Central memory CD8-positive, alpha-beta T cell (primary cell): ENCODE measurements around the gene TMEM191B.
"Not testable (repeated sequence)": the region's sequence is repeated elsewhere in the genome, so short reads cannot be mapped to it uniquely, and the experiment has no call there.

Experiments used
- ATAC-seq: fragments of 150-1000 bp; cut with Tn5 transposase; replicated peaks from 2 replicates; pipeline ENCODE4 v1.10.0; 2022; ENCODE audit warnings: mild to moderate bottlenecking, moderate FRiP score, moderate number of reproducible peaks; ENCODE audit not compliant: poor library complexity, severe bottlenecking; ENCODE audit errors: extremely low read depth
- DNase-seq, 2 donors: peaks; one replicate each; pipeline ENCODE4 v3.0.0; 2021; ENCODE audit warnings: low spot score in 2 of 2
- H3K27ac Mint-ChIP-seq: one replicate; pipeline ENCODE4 v1.8.0; 2022; ENCODE audit warnings: low read depth, mild to moderate bottlenecking, moderate library complexity, mixed read lengths
- H3K27me3 Mint-ChIP-seq: one replicate; pipeline ENCODE4 v1.8.0; 2022; ENCODE audit warnings: mixed read lengths
- H3K36me3 Mint-ChIP-seq: one replicate; pipeline ENCODE4 v1.8.0; 2022; ENCODE audit warnings: mild to moderate bottlenecking, moderate library complexity, mixed read lengths; ENCODE audit not compliant: insufficient read depth
- H3K4me1 Mint-ChIP-seq: one replicate; pipeline ENCODE4 v1.8.0; 2022; ENCODE audit warnings: mixed read lengths
- H3K4me3 Mint-ChIP-seq: one replicate; pipeline ENCODE4 v1.8.0; 2022; ENCODE audit warnings: mild to moderate bottlenecking, moderate library complexity, mixed read lengths
- H3K9me3 Mint-ChIP-seq: one replicate; pipeline ENCODE4 v1.8.0; 2022; ENCODE audit warnings: mixed read lengths

The TMEM191B gene

DNA sequence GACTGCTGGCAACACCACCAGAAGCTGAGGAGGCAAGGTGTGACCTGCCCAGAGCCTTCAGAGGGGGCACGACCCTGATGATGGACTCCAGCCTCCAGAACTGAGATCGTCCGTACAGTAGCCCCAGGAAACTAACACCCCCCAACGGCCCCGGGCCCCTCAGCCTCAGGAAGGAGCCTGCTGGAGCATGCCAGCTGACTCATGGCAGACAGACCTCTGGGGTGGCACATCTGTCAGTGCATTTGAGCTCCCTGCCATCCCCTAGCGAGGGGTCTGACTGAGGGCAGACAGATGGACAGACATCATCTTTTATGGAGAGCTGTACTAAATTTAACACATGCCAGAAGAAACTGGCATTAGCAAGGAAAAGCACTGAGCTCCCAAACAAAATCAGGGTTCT is 12.4 kb downstream of the TMEM191B start:
- not testable (repeated sequence) for H3K36me3 Mint-ChIP-seq, DNase-seq

DNA sequence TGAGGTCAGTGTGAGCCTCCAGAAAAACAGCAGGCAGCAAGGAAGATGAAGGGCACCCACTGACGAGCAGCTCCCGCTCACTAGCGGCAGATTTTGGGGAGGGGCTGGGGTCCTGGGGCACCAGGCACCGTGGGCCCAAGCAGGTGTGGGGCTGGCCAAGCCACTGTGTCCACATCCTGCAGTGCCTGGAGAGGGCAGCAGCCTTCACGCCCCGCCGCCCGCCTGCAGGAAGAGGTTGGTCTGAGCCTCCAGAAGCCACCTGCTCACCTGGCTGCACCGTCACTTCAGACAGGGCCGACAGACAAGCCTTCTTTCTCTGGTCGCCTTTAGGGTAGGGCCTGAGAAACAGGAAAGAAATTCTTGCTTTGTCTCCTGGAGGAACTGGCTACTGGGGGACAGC is 15.8 kb downstream of the TMEM191B start:
- DNase-seq, H3K4me3 Mint-ChIP-seq, H3K27me3 Mint-ChIP-seq, ATAC-seq, H3K9me3 Mint-ChIP-seq, H3K27ac Mint-ChIP-seq, H3K36me3 Mint-ChIP-seq, H3K4me1 Mint-ChIP-seq: not testable (repeated sequence)

More for the DNA sequence above, 12.4 kb downstream of the TMEM191B start:
- H3K9me3 Mint-ChIP-seq, H3K27ac Mint-ChIP-seq, H3K27me3 Mint-ChIP-seq, H3K4me1 Mint-ChIP-seq, ATAC-seq, H3K4me3 Mint-ChIP-seq: not testable (repeated sequence)

DNA sequence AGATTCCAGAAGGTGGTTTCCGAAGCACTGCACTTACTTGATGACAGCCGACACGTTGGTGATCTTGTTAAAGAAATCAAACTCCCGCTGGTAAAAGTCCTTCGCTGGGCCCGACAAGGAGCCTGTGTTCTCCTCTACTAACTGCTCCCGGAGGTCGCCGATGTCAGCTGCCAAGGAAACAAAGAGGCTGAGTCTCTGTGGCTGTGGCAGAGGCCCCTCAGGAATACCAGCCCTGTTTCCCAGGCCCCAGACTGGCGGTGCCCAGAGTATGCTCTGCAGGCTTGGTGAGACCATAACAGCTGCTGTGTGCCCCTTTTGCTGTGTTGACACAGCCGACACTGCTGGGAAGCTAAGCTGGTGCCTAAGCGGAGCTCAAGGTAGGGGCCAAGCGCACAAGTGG is 17.0 kb downstream of the TMEM191B start:
- not testable (repeated sequence) for DNase-seq, H3K9me3 Mint-ChIP-seq, H3K27ac Mint-ChIP-seq, H3K4me1 Mint-ChIP-seq, ATAC-seq, H3K36me3 Mint-ChIP-seq, H3K4me3 Mint-ChIP-seq, H3K27me3 Mint-ChIP-seq

DNA sequence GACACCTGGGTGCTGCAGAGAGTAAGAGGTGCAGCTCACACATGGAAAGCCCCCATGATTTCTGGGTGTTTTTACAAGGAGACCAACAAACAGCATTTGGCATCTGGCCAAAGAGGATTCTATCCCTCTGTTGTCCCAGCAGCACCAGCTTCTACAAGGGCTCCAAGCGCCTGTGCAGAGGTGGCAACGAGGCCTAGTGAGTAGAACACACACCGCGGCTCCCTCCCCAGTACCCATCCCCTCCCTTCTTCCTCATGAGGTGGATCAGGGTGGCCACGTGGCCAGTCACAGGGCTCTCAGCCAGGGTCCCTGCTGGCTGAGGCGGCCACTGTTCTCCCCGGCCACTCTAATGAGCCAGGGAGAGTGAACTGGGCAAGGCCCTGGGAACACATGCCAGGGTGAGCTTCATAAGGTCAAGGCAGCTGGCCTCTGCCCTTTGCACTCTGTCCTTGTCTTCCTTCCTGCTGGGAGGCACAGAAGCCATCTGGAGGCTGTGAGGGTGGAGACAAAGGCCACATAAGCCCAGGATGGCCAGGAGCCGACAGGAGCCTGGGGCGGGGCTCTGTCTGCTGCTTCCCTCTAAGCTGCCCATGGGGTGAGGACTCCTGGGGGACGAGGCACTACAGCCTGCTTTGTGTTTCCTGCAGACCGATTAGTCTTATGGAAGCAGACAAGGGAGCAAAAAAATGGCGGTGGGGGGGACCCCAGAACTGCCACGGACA is 22.0 kb downstream of the TMEM191B start:
- not testable (repeated sequence) for H3K9me3 Mint-ChIP-seq, DNase-seq, H3K36me3 Mint-ChIP-seq, H3K4me1 Mint-ChIP-seq, H3K27ac Mint-ChIP-seq, H3K4me3 Mint-ChIP-seq, H3K27me3 Mint-ChIP-seq, ATAC-seq

DNA sequence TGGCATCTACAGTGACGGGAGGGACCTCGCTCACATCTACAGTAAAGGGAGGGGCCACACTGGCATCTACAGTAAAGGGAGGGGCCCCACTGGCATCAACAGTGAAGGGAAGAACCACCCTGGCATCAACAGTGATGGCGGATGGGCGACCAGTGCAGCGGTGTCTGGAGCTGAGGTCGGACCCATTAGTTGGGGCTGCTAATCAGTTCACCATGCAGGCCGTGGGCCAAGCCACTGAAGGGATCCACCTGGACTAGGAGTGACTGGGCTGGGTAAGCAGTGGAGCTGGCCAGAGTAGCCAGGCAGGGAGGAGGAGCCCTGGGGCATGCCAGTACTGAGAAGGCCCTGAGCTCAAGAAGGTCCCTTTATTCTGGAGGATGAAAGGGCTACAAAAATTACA is 23.4 kb downstream of the TMEM191B start:
- H3K4me1 Mint-ChIP-seq, DNase-seq, H3K36me3 Mint-ChIP-seq, H3K9me3 Mint-ChIP-seq, ATAC-seq, H3K27ac Mint-ChIP-seq, H3K4me3 Mint-ChIP-seq, H3K27me3 Mint-ChIP-seq: not testable (repeated sequence)

DNA sequence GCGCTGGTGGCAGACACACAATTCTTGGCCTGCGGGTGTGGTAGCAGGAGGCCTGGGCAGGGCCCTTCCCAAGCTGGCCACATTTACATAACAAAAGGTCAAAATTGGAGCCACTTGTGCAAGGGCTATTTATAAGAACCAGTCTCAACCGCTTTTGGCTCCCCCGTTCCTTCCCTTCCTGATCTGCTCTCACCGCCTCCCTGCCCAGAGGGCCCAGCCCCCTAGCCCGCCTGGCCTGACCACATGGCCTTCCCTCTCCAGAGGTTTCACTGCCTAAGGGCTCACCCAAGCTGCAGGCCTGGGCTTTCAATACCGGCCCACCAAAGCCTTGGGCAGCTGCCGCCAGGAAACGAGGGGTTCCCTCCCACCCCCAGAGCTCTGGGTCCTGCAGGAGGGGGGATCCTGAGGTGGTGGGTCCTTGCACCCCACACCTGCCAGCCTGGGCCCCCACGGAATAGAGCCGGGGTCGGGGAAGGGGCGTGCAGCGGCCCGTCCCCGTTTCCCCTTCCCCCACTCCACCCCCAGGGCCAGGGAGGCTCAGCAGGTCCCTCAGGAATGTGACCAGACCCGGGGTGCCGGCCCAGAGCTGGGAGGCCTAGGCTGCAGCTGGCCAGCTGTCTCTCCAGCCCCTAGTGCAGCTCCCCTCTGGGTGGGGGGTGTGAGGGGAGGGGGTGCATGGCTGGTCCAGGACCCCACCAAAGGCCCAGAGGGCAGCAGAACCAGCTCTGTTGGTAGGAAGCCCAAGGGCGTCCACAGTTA is 25.4 kb downstream of the TMEM191B start:
- not testable (repeated sequence) for H3K27ac Mint-ChIP-seq, H3K27me3 Mint-ChIP-seq, H3K4me1 Mint-ChIP-seq, H3K9me3 Mint-ChIP-seq, ATAC-seq, H3K36me3 Mint-ChIP-seq, H3K4me3 Mint-ChIP-seq, DNase-seq

DNA sequence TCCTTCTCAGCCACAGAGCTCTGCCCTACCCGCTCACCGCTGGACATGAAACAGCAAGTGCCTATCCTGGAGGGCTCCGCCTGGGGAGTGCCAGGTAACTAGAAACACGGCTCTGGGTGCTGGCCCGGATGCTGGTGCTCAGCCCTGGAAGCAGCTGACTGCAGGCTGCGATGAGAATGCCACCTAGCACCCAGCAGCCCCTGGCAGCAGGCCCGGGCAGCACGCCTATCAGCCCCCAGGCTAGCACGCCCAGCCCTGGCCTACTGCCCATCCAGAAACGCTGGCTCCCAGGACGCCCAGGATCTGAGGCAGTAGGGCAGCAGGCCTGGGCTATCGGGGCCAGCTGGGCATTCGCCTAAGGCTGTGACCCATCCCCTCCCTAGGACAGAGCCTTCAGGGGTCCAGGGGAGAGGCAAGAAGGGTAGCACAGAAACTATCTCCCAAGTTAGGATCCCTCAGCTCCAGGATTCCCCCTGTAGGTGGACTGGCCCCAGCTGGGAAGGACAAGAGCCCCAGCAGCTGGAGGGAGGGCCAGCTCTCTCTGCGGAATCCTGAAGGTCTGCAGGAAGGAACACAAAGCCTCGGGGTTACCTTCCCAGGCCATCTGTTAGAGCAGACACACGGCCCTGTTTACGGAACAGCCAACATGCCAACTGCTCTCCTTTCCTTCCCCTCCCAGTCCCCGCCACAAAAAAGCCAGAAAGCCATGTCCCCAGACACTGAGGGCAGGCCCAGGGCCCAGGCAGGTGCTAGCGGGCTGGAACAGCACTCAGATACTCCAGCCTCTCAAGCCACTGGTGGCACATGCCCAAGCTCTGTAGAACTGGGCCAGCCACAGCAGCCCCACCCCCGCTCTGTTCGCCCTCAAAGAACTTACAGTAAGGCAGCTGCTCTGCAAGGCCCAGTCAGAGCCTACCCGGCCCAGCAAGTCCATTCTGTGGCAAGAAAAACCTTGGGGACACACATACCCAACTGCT is 27.0 kb downstream of the TMEM191B start:
- not testable (repeated sequence) for H3K4me3 Mint-ChIP-seq, H3K4me1 Mint-ChIP-seq, H3K9me3 Mint-ChIP-seq, DNase-seq, H3K36me3 Mint-ChIP-seq, H3K27ac Mint-ChIP-seq, ATAC-seq, H3K27me3 Mint-ChIP-seq

DNA sequence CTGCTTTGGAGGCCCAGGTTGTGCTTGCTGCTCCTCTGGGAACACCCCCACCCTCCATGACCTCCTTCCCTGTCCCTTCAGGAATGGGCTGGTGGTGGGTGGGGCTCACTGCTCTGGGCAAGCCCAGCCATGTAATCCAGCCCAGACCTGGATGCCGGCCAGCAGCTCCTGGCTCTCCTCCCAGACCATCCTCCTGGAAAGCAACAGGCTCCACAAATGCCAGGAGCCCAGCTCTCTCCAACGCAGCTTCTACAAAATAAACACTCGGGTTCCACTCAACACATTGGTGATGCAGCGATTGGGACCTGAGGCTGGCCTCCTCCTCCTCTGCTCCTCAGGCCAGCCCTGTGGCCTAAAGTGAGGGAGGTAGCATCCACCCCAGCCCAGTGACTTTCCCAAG is 30.9 kb downstream of the TMEM191B start:
- DNase-seq, H3K9me3 Mint-ChIP-seq, ATAC-seq, H3K36me3 Mint-ChIP-seq, H3K27ac Mint-ChIP-seq, H3K4me1 Mint-ChIP-seq, H3K27me3 Mint-ChIP-seq, H3K4me3 Mint-ChIP-seq: not testable (repeated sequence)

DNA sequence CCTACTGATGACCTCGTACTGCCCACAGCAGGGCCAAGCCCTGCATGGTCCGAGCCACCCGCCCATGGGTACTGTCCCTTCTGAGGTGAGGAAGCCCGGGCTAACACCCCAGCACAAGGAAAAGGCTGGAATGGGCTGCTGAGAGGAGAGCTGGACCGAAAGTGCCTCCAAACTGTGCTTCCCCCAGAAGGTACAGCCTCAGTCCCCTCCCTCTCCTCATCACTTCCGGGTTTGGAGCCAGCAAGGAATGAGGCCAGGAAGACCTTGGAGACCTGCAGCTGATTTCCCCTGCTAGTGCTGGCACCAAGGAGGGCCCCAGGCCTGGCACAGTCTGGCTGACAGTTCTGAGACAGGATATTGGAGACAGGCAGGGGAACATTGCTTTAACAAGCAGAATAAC is 31.3 kb downstream of the TMEM191B start:
- not testable (repeated sequence) for ATAC-seq, H3K4me3 Mint-ChIP-seq, H3K36me3 Mint-ChIP-seq, DNase-seq, H3K27ac Mint-ChIP-seq, H3K4me1 Mint-ChIP-seq, H3K9me3 Mint-ChIP-seq, H3K27me3 Mint-ChIP-seq

DNA sequence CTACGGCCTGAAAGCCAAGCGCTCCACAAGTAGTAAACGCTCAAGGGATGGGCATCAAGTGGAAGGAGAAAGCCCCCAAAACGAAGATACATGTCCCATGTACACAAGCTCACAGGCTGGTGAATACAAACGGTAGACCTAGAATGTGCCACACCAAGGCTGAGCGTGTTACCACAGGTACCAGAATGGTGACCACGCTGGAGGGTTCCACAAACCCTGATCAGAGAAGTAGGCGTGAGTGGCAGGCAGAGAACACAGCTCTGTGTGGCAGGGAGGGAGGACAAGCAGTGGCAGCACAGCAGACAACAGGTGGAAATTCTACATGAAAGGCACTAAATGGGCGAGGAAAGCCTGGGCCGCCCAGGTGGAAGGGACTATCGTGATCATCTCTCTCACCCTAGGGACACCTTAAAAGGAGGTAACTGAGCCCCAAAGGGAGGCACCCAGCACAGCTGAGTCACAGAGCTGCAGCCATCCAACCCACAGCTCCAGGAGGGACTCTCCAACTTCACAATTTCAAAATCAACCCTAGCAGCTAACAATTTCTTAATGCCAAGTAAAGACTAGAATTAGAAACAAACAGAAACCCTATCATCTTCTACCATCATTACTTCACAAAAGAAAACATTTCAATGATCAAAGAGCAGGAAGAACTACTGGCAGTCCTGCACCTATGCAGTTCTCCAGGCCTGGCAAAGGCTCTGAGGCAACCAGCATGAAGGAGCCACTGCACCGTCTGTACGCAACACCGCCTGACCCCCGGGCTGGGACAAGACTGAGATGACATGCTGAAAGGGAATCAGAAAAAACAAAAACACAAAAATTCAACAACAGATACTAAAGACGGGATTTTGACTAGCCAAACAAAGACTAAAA is 32.7 kb downstream of the TMEM191B start:
- peak; percentile 72 for ATAC-seq
- not testable (repeated sequence) for H3K36me3 Mint-ChIP-seq, H3K27me3 Mint-ChIP-seq, DNase-seq, H3K9me3 Mint-ChIP-seq, H3K27ac Mint-ChIP-seq, H3K4me3 Mint-ChIP-seq, H3K4me1 Mint-ChIP-seq

DNA sequence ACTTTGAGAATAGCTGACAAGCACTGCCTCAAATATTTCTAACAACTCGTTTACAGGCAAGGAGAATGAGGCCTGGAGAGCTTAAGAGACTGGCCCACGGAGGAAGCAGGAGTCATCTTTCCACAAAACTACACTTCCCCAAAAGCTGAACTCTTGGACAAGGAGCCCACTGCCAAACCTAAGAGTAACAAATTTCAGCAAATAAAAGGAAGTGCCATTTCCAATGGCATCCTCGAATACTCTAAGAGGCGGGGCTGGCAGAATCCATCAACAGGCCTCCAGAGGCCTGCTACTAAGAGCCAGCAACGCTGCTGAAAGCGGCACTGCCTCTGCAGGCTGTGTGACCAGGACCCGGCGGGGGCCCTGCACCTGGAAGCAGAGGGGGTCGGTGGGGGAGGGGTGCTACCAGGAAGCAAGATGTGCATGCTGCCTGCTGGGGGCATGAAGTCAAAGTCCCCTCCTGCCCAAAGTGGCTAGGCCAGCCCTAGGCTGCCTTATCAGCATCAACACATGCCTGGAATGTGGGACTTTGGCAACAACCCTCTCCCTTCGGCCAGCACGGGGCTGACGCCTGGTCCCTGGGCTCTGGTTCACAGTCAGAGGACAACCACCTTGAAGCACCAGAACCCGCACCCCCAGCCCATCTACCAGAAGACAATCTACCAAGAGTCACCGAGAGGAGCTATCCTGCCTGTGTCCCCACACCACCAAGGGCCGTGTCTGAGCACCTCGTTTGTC is 43.1 kb downstream of the TMEM191B start:
- not testable (repeated sequence) for H3K9me3 Mint-ChIP-seq, ATAC-seq, H3K4me1 Mint-ChIP-seq, H3K27ac Mint-ChIP-seq, DNase-seq, H3K4me3 Mint-ChIP-seq, H3K36me3 Mint-ChIP-seq, H3K27me3 Mint-ChIP-seq
